Measurements from ENCODE around the gene ZNG1F.
"Not testable (repeated sequence)": the region's sequence is repeated elsewhere in the genome, so short reads cannot be mapped to it uniquely, and the experiment has no call there.

The ZNG1F gene

DNA sequence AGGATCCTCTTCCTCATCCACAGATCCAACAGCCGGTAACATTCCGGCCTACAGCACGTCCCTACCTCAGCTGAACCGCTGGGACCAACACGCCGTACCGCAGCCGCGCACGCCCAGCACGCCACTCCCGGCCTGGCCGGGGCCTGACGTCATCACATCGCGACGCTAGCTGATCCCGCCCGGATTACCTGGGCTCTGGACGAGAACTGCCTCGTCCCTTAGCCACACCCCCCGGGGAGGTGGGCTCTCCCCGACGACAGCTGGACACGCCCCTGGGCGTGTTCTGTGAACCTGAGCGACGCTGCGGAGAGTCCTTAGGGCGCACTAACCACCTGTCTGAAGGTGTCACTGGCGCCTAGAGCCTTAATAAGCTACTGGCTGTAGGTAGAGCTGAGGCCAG, at the start of gene ZNG1F:
TSS of gene ZNG1F (minus strand) at position 101 of the 400 bp plus-strand sequence. CDS start at position 42, 59 bp downstream.
- not testable (repeated sequence) for DNase-seq (ENCODE audit: low read depth in 2 of 2)

DNA sequence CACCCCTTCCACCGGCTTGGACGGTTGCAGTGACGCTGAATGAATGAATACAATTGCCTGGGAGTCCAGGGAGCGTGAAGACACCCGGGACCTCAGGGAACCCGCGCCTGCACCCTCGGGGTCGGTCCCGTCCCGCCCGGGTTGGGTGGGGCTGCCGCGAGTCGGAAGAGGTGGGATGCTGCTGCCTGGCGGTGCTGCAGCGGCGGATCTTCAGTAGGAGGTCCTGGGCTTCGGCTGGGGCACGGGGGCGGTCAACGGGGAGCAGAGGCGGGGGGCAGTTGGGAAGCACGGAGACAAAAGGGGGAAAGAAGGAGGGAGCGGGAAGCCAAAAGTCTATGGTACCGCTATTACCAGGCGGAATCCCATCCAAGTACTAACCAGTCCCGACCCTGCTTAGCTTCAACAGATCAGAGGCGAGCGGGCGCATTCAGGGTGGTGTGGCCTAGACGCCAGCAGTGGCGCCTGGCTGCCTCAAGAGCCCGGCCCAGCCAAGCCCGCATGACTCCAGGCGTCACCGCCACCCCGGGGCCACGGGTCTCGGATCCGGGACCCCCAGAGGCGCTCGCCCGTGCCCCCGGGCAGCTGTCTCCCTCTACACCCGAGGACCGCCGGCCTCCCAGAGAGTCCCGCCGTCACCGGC, 48.1 kb upstream of the ZNG1F start:
- DNase-seq (ENCODE audit: low read depth in 2 of 2), result not testable (repeated sequence)

DNA sequence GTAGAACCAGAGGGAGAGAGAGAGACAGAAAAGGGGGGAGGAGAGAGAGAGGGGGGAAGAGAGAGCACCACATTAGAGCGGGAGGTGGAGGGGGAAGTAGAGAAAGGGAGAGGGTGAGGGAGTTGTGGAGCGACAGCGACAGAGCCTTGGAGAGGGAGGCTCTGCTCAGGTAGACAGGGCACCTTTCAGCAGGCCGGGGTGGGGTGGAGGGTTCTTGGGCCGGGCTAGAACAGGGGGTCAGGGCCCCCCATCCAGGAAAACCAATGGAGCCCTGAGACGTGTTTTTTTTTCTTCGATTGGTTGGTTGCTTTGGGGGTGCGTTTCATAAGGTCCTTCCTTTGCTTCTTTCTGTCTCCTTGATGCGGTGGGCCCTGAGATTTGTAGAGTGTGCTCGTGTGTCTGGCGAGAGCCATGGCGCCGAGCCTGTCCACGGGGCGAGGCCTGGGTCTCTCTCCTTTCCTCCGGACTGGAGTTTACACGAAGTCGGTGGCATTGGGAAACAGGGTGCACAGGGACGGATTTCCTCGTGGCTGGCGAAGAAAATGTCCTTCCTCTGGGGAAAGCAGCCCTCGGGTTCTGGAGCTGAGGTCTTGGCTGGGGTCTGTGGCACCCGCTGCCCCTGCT, 47.5 kb upstream of the ZNG1F start:
- not testable (repeated sequence) for DNase-seq (ENCODE audit: low read depth in 2 of 2)

DNA sequence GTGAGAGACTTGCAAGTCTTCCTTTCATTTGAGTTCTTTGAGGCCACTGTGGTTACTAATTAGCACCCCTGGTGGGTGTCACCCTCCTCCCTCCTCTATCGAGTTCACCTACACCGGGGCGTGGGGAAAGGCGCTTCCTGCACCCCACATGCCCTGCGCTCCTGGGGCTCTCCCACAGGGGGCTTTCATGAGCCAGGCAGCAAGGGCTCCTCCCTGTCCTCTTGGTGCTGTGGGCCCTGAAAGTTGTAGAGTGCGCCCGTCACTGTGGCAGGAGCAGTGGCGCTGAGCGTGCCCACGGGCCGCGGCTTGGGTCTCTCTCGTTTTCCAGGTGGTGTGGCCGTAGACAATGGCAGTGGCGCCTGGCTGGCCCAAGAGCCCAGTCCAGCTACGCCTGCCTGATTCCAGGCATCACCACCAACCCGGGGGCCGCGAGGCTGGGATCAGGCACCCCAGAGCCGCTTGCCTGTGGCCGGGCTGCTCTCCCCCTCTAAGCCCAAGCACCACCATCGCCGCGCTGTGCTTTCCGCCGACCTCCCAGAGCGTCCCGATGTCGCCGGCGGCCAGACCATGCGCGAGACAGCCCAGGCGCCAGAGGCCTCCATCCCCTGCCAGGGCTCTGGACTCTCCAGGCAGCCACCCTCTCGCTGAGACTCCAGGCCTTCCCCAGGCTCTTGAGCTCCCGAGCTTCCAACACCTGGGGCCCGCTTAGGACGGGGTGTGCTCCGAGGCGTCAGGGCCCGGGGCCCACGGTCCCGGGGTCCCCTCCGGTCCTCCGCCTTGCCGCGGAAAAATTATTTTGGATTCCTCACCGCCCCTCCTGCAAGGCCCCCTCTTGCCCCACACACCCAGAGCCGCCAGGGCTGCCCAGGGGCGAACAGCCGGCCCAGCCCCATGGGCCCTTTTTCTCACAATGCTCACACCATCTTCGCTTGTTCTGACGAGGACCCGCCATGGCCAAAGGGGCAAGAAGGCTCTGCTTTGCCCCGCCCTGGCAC, 46.0 kb upstream of the ZNG1F start:
- not testable (repeated sequence) for DNase-seq (ENCODE audit: low read depth in 2 of 2)

DNA sequence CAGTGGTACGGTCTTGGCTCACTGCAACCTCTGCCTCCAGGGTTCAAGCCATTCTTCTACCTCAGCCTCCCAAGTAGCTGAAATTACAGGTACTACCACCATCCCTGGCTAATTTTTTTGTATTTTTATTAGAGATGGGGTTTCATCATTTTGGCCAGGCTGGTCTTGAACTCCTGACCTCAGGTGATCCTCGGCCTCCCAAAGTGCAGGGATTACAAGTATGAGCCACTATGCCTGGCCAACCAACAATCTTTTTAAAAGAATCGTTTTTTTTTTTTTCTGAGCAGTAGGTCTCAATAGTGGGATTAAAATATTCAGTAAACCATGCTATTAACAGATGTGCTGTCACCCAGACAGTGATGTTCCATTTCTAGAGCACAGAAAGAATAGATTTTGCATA, 45.1 kb upstream of the ZNG1F start:
- DNase-seq (ENCODE audit: low read depth in 2 of 2), result not testable (repeated sequence)

DNA sequence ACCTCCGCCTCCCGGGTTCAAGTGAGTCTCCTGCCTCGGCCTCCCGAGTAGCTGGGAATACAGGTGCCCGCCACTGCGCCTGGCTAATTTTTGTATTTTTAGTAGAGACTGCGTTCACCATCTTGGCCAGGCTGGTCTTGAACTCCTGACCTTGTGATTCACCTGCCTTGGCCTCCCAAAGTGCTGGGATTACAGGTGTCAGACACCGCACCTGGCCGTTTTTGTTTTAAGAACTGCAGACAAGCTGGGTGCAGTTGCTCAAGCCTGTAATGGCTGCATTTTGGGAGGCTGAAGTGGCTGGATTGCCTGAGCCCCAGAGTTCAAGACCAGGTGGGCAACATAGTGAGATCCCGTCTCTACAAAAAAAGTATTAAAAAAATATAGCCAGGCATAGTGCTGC, 43.2 kb upstream of the ZNG1F start:
- DNase-seq (ENCODE audit: low read depth in 2 of 2), result not testable (repeated sequence)

DNA sequence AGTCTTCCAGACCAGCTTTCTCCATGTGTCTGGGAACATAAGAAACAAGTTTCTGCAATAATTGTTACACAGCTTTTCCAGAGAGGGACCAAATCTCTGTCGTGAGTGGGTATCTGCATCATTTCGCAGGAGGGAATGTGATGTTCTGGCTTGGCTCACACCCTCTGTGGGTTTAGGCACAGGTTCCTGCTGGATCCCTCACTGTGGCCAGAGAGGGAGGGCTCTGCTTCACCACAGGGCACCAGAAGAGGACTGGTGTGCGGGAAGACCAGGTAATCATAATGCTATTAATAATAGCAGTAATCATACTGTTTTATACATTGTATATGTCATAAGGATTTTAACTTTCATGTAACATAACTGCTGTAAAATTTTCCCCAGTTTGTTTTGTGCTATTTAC, 41.3 kb upstream of the ZNG1F start:
- DNase-seq (ENCODE audit: low read depth in 2 of 2), result not testable (repeated sequence)

DNA sequence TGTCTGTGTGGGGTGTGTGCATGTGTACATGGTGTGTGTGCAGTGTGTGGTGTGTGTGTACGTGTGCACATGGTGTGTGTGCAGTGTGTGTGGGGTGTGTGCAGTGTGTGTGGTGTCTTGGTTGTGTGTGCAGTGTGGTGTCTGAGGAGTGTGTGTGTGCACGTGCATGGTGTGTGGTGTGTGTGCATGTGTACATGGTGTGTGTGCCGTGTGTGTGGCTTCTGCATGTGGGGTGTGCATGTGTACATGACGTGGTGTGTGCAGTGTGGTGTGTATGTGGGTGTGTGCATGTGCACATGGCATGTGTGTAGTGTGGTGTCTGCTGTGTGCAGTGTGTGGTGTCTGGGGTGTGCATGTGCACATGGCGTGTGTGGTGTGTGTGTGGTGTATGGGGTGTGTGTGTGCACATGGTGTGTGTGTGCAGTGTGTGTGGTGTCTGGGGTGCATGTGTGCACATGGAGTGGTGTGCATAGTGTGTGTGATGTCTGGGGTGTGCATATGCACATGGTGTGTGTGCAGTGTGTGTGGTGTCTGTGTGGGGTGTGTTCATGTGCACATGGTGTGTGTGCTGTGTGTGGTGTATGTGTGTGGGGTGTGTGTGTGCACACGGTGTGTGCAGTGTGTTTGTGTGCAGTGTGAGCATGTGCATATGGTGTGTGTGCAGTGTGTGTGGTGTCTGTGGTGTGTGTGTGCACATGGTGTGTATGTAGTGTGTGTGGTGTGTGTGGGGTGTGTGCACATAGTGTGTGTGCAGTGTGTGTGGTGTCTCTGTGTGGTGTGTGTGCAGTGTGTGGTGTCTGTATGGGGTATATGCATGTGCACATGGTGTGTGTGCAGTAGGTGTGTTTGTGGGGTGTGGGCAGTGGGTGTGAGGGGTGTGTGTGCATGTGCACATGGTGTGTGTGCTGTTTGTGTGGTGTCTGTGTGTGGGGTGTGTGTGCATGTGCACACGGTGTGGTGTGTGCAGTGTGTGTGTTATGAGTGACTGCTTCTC, 40.6 kb upstream of the ZNG1F start:
- DNase-seq (ENCODE audit: low read depth in 2 of 2), result no peak

DNA sequence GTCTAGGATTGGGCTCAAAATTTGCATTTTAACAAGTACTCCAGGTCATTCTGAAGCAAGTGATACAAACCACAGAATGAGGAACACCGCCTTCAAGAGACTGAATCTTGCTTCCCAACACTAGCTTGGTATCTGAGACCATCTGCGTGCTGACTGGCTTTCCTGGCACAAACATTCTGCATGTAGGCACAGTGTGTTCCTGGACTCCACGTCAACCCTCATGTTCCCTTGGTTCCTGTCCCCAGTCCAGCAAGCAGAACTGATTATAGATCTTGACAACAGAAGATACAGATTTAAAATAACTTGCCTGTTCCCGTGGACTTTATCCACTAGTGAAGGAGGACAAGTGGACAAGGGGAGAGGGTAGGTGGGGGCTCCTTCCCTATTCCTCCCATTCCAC, 30.7 kb upstream of the ZNG1F start:
- not testable (repeated sequence) for DNase-seq (ENCODE audit: low read depth in 2 of 2)

DNA sequence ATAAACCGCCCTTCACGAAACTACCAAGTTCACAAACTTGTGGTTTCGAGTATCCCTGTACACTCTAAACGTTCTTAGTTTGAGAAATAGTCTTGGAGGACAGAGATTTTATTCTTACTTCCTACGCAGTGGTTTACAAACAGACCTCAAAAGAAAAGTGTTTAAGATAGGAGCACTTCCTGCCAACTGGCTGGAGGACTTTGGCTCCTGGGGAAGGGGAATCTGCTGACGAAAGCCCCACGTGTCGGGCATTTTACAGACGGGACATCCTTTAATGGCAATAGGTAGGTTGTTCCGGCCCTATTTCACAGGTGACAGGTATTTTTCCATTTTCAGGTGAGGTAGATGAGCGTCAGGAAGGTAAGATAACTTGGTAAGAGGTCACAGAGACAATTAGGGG, 678 bp downstream of the ZNG1F start:
- DNase-seq (ENCODE audit: low read depth in 2 of 2), result not testable (repeated sequence)

DNA sequence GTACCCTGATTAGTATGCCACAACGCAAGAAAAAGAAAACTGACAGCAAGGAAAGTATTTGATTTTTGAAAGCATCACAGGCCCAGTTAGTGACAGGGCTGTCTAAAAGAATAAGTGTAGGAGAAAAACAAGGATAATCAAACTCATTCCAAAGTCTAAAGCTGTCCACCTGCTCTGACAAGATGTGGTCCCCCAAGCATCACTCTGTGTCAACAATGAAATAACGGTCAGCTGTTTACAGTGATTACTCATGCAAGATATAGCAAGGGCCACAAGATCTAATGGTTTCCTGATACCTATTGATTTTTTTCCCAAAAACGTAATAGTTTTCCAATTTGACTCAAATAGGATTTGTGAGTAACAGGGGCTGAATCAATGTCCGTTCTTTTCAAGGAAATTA, 14.1 kb downstream of the ZNG1F start:
- not testable (repeated sequence) for DNase-seq (ENCODE audit: low read depth in 2 of 2)

DNA sequence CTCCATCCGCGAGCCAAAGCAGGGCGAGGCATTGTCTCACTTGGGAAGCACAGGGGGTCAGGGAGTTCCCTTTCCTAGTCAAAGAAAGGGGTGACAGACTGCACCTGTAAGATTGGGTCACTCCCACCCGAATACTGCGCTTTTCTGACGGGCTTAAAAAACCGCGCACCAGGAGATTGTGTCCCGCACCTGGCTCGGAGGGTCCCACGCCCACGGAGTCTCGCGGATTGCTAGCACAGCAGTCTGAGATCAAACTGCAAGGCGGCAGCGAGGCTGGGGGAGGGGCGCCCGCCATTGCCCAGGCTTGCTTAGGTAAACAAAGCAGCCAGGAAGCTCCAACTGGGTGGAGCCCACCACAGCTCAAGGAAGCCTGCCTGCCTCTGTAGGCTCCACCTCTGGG, 39.0 kb downstream of the ZNG1F start:
- not testable (repeated sequence) for DNase-seq (ENCODE audit: low read depth in 2 of 2)

DNA sequence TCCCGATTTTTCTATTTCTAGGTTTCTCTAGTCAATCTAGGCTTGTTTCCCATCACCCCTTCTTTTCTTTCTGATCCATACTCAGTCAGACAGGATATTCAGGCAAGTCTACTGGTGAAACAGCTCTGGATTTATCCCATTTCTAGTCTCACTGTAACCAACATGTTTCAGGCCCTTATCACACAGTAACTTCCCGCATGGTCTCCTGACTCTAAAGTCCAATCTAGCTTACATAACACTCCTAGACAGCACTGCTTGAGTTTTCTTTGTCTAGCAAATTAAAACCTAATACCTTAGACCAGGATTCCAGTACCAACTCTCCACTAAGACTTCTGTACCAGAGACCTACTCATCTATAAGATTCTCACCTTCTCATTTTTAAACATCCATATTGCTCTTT, 47.2 kb downstream of the ZNG1F start:
- not testable (repeated sequence) for DNase-seq (ENCODE audit: low read depth in 2 of 2)

DNA sequence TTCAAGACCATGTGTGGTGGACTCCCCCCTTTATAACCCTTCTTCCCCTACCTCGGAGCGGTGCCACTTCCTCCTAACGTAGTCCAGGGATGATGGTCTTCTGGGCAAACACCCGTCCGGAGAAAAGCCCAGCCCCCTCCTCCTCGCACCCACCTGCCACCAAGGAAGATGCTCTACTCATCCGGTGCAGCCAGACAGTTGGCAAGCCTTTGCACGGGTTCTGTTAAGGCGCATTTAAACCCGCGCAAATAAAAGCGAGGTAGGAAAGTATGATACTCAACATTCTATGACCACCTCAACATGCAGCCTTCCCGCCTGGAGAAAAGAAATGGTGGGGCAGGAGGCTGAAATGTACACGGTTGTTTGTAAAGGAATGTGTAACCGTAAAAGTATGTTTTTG, 60.5 kb downstream of the ZNG1F start, which contains the start of gene FOXD4L6:
TSS of gene FOXD4L6 (minus strand) at position 101 of the 400 bp plus-strand sequence. CDS start 298 bp downstream, outside the sequence.
- not testable (repeated sequence) for DNase-seq (ENCODE audit: low read depth in 2 of 2)

DNA sequence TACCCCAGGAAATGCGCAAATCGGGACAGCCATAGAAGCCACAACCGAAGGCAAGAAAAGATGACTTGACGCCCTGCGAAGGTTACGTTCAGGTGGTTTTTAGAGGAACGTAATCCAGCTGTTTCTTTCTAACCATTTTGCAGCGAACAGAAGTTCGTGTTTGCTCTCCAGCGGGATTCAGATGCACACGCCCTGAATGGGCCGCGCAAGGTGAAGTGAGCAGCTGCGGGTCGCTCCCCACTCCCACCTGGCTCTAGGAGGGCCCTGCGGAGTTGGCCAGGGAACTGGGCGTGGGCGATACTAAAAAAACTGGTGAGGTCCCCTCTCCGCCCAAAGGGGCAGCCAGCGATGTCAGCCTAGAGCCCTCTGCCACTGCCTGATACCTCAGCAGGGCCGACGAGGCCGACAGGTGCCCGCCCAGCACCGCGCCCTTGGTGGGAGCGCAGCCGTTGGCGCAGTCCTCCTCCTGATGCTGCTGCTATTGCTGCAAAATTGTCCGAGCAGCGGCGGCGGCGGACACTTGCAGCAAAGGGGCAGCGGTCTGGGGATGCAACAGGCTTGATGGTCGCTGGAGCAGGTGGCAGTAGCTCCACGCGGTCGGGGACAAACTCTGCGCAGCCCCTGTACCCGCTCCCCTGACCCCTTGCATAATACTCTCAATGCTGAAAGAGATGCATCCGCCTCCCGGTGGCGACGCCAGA, 62.2 kb downstream of the ZNG1F start:
- DNase-seq (ENCODE audit: low read depth in 2 of 2), result not testable (repeated sequence)

DNA sequence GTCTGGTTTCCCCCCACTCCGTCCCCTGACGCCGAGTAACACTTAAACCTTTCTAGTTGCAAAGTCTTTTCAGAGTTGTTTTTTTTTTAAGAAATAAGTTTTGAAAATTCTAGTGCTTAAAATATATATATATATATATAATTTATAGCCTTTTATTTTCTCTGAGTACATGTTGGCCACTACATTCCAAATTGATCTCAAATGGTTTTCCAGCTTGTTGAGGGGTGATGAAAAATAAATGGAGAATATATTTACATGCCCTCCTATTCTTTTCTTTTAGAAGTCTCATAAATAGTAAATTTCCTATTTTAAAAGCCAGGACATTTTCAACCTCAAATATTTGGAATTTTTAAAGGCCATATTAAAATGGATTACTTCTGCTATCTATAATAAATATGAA, 63.2 kb downstream of the ZNG1F start:
- not testable (repeated sequence) for DNase-seq (ENCODE audit: low read depth in 2 of 2)

DNA sequence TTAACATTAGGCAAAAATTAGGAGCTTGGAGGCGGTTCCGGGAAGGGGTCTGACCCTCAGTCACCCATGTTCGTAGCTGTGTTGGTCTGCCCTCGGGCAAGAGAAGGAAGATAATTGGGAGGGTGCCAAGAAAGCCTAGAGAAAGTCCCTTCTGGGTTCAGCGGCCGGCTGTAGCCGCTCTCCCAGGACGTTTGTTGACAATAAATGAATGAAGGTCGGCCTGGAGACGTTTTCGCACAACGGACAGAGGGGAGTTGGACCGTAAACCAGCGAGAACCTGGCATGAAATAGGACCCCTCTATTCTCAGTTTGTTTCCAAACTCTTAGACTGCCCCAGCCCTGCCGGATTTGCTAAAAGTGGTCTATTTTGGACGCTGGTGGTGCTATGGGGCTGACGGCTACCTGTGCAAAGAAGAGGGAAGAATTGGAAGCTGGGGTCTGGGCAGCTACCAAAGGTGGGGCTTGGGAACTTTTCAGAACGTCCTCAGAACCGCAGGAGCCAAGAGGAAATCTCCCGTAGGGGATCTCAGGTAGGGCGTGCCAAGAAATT, 63.9 kb downstream of the ZNG1F start:
- not testable (repeated sequence) for DNase-seq (ENCODE audit: low read depth in 2 of 2)

DNA sequence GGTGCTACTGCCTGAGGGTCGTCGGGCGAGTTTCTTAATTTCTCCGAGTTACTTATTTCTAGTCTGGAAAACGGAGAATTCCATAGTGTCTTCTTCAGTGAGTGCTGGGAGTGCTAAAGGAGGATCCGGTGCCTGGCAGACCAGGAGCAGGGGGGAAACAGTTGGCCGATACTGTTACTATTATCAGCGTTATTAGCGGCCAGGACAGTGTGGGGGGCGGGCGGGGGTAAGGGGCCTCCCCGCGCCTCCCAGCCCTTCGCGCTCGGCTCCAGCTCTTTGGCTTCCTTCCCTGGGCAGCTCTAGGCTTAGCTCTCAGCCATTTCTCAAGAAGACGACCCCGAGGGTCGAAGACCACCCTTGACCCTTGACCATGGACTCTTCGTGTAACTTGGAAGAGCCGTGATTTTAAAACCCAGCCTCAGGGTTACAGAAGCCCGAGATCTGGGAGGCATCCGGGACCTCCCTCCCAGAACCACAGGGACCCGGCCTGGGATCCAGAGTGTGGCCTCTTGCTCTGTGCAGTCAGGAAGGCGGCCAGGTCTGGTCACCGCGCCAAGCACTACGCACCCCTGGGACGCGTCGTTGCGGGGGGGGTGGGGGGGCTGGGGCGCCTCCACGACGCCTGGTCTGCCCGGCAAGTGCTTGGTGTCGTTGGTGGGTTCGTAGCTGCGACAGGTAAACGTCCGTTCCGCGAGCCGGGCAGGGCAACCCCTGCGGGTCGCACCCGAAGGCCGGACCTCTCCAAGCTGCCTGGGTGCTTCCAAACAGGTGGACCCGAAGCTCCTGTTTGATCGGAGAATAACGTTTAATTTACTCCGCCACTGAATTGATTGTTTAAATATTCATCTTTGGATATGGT, 64.6 kb downstream of the ZNG1F start:
- not testable (repeated sequence) for DNase-seq (ENCODE audit: low read depth in 2 of 2)

DNA sequence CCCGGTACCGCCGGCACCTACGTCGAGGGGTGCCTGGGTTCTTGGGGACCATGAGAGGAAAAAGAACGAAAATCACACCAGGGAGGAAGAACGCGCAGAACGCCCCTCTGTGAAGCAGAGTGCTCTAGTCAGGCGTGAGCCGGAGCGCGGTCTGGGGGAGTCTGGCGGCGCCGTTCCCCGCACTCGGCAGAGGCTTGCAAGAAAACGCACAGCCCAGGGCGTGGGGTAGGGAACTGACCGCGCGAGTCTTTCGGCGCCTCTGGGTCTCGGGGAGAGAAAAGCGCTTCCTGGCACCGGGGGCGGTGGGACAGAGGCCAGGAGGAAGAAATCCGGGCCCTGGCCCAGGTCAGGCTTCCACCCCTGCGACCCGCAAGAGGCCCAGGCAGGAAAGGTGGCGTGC, 65.3 kb downstream of the ZNG1F start:
- DNase-seq (ENCODE audit: low read depth in 2 of 2), result not testable (repeated sequence)

Data from stimulated activated CD4-positive, alpha-beta T cell treated with anti-CD3 and anti-CD28 coated beads, Interleukin-1b, Interleukin-23, amount 100 ng/mL, for 4 hours (primary cell).